Measurements from ENCODE around the gene SLC26A1.

The SLC26A1 gene

DNA sequence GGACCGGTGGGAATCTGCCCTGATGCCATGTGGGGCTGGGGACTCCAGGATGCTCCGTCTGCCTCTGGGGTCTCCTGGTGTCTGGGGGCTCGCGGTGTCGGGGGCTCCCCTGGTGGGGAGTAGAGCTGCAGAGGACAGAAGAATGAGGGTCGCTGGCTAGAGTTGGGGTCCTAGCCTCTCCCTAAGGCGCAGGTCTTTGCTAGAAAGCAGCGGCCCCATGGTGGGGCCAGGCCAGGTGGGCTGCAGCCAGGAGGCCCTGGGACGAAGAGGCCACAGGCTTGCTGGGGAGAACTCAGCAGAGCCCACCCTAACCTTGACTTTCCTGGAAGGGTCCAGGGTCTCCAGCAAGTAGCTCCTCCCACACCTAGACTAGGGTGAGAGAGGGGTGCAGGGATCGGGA is 39.7 kb upstream of the SLC26A1 start:
- ChIA-PET CTCF (interaction anchor here (0.8 kb wide), 1 partner anchor 213 kb away, joined by 3 read pairs; no protein-coding TSS in a partner anchor), POLR2A (no interaction called here)
- no peak for DNase-seq (ENCODE audit: extremely low spot score)
- TF ChIP-seq, protein P1, sequence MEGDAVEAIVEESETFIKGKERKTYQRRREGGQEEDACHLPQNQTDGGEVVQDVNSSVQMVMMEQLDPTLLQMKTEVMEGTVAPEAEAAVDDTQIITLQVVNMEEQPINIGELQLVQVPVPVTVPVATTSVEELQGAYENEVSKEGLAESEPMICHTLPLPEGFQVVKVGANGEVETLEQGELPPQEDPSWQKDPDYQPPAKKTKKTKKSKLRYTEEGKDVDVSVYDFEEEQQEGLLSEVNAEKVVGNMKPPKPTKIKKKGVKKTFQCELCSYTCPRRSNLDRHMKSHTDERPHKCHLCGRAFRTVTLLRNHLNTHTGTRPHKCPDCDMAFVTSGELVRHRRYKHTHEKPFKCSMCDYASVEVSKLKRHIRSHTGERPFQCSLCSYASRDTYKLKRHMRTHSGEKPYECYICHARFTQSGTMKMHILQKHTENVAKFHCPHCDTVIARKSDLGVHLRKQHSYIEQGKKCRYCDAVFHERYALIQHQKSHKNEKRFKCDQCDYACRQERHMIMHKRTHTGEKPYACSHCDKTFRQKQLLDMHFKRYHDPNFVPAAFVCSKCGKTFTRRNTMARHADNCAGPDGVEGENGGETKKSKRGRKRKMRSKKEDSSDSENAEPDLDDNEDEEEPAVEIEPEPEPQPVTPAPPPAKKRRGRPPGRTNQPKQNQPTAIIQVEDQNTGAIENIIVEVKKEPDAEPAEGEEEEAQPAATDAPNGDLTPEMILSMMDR (IDR thresholded peaks at IDR 0.05; ENCODE audit: control extremely low read depth, extremely low read depth, low read depth, missing control alignments), result no peak

- POLR2A ChIA-PET, result no interaction called here
- CTCF ChIA-PET, result no interaction called here
- DNase-seq (ENCODE audit: extremely low spot score), result no peak
- TF ChIP-seq, protein P1 (IDR thresholded peaks at IDR 0.05; ENCODE audit: control extremely low read depth, extremely low read depth, low read depth, missing control alignments), result no peak
Measured at GRCh38 chr4:1031956-1032795, 39.0 kb upstream of the SLC26A1 start.

DNA sequence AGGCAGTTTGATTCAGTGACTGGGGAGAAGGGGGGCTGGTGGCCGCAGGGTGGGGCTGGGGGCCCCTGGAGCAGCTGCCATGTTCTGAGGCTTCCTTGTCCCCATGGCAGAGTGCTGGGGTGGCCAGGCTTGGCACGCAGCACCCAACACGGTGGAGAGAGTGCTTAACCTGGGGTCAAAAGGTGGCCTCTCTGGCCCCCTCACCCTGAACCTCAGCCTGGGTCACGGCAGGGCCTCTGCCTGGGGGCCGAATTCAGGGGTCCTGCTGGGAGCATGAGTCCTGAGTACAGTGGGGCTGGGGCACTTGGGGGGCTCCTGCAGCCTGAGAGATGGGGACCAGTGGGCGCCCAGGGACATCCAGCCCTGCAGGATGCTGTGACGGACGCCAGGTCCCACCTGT is 38.1 kb upstream of the SLC26A1 start:
- TF ChIP-seq, protein P1 (IDR thresholded peaks at IDR 0.05; ENCODE audit: control extremely low read depth, extremely low read depth, low read depth, missing control alignments), result no peak

DNA sequence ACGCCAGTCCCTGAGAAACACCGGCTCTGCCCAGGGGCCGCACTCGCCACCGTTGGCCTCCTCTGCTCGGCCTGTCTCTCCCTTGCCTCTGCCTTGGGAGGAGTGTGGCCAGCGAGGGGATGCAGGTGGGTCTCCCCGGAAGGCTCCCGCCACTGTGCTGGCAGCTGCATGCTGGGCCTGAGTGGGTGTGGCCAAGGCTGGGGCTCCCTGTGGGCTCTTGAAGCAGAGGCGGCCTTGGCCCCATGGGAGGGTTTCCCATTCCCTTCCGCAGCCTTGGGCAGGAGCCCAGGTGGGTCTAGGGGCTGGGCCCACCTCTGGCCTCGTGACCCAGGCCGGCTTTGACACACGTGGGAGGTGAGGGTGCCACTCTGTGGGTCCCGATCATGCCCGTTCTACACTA is 37.4 kb upstream of the SLC26A1 start:
- ChIA-PET CTCF (no interaction called here), POLR2A (no interaction called here)
- no peak for DNase-seq (ENCODE audit: extremely low spot score)
- TF ChIP-seq, protein P1 (IDR thresholded peaks at IDR 0.05; ENCODE audit: control extremely low read depth, extremely low read depth, low read depth, missing control alignments), result no peak

More for the DNA sequence above, 38.1 kb upstream of the SLC26A1 start:
- POLR2A ChIA-PET, result no interaction called here
- CTCF ChIA-PET, result no interaction called here
- no peak for DNase-seq (ENCODE audit: extremely low spot score)

DNA sequence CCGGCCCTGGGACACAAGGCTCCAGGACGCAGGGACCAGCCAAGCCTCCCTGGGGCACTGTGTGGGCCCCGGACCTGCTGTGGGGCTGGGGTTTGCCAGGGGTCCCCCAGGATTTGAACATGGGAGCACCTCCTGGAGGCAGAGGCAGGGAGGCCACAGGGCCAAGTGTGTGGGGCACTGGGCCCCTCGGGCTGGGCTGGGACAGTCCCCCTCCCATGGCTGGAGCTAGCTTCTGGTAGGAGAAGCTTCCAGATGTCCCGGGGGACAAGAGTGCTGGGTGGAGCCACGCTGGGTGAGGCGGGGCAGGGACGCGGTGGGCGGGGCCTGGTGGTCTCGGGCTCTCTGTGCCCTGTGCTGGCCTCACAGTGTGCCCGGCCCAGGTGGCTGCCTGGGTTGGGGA is 36.8 kb upstream of the SLC26A1 start:
- TF ChIP-seq, protein P1 (IDR thresholded peaks at IDR 0.05; ENCODE audit: control extremely low read depth, extremely low read depth, low read depth, missing control alignments), result no peak
- no peak for DNase-seq (ENCODE audit: extremely low spot score)
- ChIA-PET CTCF (no interaction called here), POLR2A (no interaction called here)

- no peak for DNase-seq (ENCODE audit: extremely low spot score)
- CTCF ChIA-PET, result no interaction called here
- POLR2A ChIA-PET, result no interaction called here
- TF ChIP-seq, protein P1 (IDR thresholded peaks at IDR 0.05; ENCODE audit: control extremely low read depth, extremely low read depth, low read depth, missing control alignments), result no peak
Measured at GRCh38 chr4:1029529-1029928, 36.3 kb upstream of the SLC26A1 start.
